ENCODE data around the gene ZSWIM4. TPM values are rescaled to one million over a fixed set of nuclear protein-coding genes. Genes with fewer than 3 reads are reported as not detected.

ZSWIM4 gene
- total RNA-seq, 1 donor: 6.7 TPM

DNA sequence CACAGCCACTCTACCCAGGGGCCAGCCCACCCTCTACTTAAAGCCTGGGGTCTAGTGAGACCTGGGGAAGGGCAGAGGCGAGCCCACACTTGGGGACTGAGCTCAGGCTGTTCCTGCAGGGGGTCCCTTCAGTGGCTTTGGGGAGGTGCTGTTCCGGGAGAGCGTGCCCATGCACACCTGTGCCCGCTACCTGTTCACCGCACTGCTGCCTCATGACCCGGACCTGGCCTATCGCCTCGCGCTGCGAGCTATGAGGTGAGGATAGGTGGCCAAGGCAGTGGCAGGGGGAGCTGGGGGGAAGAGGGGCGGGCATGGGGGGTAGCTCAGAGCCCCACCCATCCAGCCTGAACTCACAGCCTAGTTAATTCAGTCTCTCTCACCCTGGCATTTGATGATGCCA is 24.0 kb downstream of the ZSWIM4 start:
- TF ChIP-seq, protein P1, sequence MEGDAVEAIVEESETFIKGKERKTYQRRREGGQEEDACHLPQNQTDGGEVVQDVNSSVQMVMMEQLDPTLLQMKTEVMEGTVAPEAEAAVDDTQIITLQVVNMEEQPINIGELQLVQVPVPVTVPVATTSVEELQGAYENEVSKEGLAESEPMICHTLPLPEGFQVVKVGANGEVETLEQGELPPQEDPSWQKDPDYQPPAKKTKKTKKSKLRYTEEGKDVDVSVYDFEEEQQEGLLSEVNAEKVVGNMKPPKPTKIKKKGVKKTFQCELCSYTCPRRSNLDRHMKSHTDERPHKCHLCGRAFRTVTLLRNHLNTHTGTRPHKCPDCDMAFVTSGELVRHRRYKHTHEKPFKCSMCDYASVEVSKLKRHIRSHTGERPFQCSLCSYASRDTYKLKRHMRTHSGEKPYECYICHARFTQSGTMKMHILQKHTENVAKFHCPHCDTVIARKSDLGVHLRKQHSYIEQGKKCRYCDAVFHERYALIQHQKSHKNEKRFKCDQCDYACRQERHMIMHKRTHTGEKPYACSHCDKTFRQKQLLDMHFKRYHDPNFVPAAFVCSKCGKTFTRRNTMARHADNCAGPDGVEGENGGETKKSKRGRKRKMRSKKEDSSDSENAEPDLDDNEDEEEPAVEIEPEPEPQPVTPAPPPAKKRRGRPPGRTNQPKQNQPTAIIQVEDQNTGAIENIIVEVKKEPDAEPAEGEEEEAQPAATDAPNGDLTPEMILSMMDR (IDR thresholded peaks at IDR 0.05; ENCODE audit: insufficient read depth, low read length): no peak
- H3K4me3 ChIP-seq (ENCODE audit: low read depth, low read length): no peak overlapping the region
- no peak for DNase-seq (ENCODE audit: low read depth)

DNA sequence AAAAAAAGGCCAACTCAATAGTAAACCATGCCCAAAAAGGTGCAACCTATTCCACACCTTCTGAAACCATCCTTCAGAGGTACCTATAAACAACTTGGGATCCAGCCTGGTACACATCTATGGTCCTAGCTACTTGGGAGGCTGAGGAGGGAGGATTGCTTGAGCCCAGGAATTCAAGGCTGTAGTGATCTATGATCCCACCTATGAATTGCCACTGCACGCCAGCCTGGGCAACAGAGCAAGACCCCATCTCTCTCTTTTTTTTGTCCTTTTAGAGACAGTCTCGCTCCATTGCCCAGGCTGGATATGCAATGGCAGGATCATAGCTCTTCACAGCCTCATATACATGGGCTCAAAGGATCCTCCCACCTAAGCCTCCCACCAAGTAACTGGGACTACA is 26.0 kb downstream of the ZSWIM4 start:
- DNase-seq (ENCODE audit: low read depth): no peak
- no peak overlapping the region for H3K4me3 ChIP-seq (ENCODE audit: low read depth, low read length)
- TF ChIP-seq, protein P1 (IDR thresholded peaks at IDR 0.05; ENCODE audit: insufficient read depth, low read length): no peak

DNA sequence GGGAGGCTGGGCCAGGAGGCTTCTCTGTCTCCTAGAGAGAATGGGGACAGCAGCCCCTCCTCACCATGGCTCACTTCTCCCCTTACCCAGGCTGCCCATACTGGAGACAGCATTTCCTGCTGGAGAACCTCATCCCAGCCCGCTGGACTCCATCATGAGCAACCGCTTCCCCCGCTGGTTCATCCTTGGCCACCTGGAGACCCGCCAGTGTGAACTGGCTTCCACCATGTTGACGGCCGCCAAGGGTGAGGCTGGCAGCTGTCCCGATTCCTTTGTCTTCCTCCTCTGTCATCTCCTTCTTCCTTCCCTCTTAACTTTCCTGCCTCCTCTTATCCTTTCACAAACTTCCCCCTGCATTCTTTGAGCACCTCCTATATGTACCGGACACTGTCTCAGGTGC is 28.0 kb downstream of the ZSWIM4 start:
- no peak overlapping the region for H3K4me3 ChIP-seq (ENCODE audit: low read depth, low read length)
- TF ChIP-seq, protein P1 (IDR thresholded peaks at IDR 0.05; ENCODE audit: insufficient read depth, low read length): no peak
- DNase-seq (ENCODE audit: low read depth): peak; percentile 41

DNA sequence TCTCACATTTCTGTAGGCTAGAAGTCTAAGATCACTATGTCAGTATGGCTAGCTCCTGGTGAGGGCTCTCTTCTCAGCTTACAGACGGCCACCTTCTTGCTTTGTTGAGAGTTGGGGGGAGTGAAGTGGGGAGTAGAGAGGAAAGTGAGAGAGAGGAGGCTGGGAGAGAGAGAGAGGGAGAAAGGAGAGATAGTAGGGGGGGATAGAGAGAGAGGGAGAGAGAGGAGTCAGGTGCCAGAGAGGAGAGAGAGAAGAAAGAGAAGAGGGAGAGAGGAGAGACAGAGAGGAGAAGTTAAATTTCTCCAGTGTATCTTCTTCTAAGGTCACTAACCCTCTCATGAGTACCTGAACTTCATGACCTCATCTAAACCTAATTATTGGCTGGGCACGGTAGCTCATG is 28.7 kb downstream of the ZSWIM4 start:
- TF ChIP-seq, protein P1 (IDR thresholded peaks at IDR 0.05; ENCODE audit: insufficient read depth, low read length): no peak
- DNase-seq (ENCODE audit: low read depth): no peak
- no peak overlapping the region for H3K4me3 ChIP-seq (ENCODE audit: low read depth, low read length)

DNA sequence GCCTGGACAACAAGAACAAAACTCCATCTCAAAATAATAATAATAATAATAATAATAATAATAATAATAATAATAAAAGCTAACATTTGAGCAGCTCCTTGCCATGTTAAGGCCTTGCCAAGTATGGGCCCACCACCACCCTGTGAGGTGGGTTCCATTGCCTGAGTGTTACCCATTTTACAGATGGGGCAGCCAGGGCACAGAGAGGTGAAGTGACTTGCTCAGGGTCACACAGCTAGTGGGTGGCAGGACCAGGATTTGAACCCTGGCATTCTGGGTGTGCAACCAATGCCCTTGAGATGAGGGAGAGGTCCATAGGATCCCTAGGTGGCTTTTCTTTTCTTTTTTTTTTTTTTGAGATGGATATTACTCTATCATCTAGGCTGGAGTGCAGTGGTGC is 29.5 kb downstream of the ZSWIM4 start:
- TF ChIP-seq, protein P1 (IDR thresholded peaks at IDR 0.05; ENCODE audit: insufficient read depth, low read length): no peak
- DNase-seq (ENCODE audit: low read depth): no peak
- no peak overlapping the region for H3K4me3 ChIP-seq (ENCODE audit: low read depth, low read length)

DNA sequence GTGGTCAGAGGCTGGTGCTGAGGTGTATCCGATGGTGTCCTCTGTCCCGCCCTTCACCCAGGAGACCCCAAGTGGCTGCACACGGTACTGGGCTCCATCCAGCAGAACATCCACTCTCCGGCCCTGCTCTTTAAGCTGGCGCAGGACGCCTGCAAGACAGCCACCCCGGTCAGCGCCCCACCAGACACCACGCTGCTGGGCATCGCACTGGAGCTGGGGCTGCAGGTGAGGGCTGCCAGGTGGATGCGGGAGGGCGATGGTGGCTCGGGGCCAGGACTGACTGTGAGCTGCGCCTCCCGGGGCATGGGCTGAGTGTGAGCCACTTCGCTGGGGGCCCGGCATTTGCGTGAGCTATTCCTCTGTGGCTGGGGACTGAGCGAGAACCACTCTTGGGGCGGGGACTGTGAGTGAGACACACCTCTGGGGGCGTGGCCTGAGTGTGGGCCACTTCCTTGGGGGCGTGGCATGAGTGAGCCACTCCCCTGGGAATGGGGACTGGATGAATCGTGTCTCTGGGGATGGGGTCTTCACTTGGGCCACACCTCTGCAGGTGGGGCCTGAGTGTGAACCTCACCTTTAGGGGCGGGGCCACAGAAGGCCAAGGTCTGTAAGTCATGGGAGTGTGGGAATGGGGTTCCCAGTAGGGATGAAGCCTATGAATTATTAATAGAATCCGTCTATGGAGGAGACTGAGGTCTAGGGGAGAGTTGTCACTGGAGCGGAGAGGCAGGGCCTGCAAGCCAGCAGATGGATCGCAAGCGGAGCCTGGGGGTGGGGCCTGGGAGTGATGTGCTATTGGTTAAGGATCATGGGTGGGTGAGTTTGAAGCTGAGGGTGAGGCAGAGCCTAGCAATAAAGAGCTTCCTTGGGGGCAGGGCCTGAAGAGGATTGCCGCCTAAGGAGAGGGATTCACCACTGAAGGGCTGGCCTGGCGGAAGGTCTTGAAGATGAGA is 30.5 kb downstream of the ZSWIM4 start:
- TF ChIP-seq, protein P1 (IDR thresholded peaks at IDR 0.05; ENCODE audit: insufficient read depth, low read length): no peak
- H3K4me3 ChIP-seq (ENCODE audit: low read depth, low read length): no peak overlapping the region
- no peak for DNase-seq (ENCODE audit: low read depth)

Measured in fibroblast of the aortic adventitia (primary cell).